ENCODE results near the gene FITM2.

FITM2 gene

GRCh38 chr20:44254073-44254472 lies 56.9 kb downstream of the FITM2 start:
- Histone ChIP-seq H3F3A (ENCODE audit: control insufficient read depth, insufficient read depth) (no peaks in the 10 kb centered on the region), H3K4me2 (ENCODE audit: low read length) (no peak overlapping the region), H3K27me3 (ENCODE audit: control insufficient read depth, low read length) (no peaks in the 10 kb centered on the region), H3K4me1 (ENCODE audit: control insufficient read depth, low read length) (no peaks in the 10 kb centered on the region), H3K4me3 (ENCODE audit: low read length) (no peak overlapping the region), H3K36me3 (ENCODE audit: control insufficient read depth, low read length) (no peaks in the 10 kb centered on the region), H3K27ac (ENCODE audit: low read depth, low read length) (no peak overlapping the region), H3K79me2 (ENCODE audit: control insufficient read depth, low read length) (no peaks in the 10 kb centered on the region), H3K9me3 (ENCODE audit: control insufficient read depth, insufficient read depth, low read length) (no peaks in the 10 kb centered on the region), H4K20me1 (ENCODE audit: control insufficient read depth, insufficient read depth, low read depth, low read length) (no peaks in the 10 kb centered on the region), H3K9me2 (replicated peaks; ENCODE audit: control insufficient read depth, low read length) (no peaks in the 10 kb centered on the region)
- TF ChIP-seq, protein P1, sequence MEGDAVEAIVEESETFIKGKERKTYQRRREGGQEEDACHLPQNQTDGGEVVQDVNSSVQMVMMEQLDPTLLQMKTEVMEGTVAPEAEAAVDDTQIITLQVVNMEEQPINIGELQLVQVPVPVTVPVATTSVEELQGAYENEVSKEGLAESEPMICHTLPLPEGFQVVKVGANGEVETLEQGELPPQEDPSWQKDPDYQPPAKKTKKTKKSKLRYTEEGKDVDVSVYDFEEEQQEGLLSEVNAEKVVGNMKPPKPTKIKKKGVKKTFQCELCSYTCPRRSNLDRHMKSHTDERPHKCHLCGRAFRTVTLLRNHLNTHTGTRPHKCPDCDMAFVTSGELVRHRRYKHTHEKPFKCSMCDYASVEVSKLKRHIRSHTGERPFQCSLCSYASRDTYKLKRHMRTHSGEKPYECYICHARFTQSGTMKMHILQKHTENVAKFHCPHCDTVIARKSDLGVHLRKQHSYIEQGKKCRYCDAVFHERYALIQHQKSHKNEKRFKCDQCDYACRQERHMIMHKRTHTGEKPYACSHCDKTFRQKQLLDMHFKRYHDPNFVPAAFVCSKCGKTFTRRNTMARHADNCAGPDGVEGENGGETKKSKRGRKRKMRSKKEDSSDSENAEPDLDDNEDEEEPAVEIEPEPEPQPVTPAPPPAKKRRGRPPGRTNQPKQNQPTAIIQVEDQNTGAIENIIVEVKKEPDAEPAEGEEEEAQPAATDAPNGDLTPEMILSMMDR (IDR thresholded peaks at IDR 0.05; ENCODE audit: low read depth, low read length, poor library complexity, severe bottlenecking), result no peak
- no peak for TF ChIP-seq EZH2phosphoT487 (IDR thresholded peaks at IDR 0.05; ENCODE audit: borderline replicate concordance, low read length)

- Histone ChIP-seq H3F3A (ENCODE audit: control insufficient read depth, insufficient read depth) (no peaks in the 10 kb centered on the region), H3K36me3 (ENCODE audit: control insufficient read depth, low read length) (no peaks in the 10 kb centered on the region), H4K20me1 (ENCODE audit: control insufficient read depth, insufficient read depth, low read depth, low read length) (no peaks in the 10 kb centered on the region), H3K79me2 (ENCODE audit: control insufficient read depth, low read length) (no peaks in the 10 kb centered on the region), H3K27ac (ENCODE audit: low read depth, low read length) (no peak overlapping the region), H3K4me1 (ENCODE audit: control insufficient read depth, low read length) (no peaks in the 10 kb centered on the region), H3K4me3 (ENCODE audit: low read length) (no peak overlapping the region), H3K9me3 (ENCODE audit: control insufficient read depth, insufficient read depth, low read length) (no peaks in the 10 kb centered on the region), H3K9me2 (replicated peaks; ENCODE audit: control insufficient read depth, low read length) (no peaks in the 10 kb centered on the region), H3K4me2 (ENCODE audit: low read length) (no peak overlapping the region), H3K27me3 (ENCODE audit: control insufficient read depth, low read length) (no peaks in the 10 kb centered on the region)
- TF ChIP-seq, protein P1 (IDR thresholded peaks at IDR 0.05; ENCODE audit: low read depth, low read length, poor library complexity, severe bottlenecking), result no peak
- TF ChIP-seq EZH2phosphoT487 (IDR thresholded peaks at IDR 0.05; ENCODE audit: borderline replicate concordance, low read length), result no peak
Observed at GRCh38 chr20:44253528-44253927, 57.5 kb downstream of the FITM2 start.

All from DOHH2 (cell line).